ENCODE measurements around the gene CDH4. TPM values are rescaled to one million over a fixed set of nuclear protein-coding genes. Genes with fewer than 3 reads are reported as not detected.

The CDH4 gene
- total RNA-seq, 1 experiment from 2014 or later, result not detected

DNA sequence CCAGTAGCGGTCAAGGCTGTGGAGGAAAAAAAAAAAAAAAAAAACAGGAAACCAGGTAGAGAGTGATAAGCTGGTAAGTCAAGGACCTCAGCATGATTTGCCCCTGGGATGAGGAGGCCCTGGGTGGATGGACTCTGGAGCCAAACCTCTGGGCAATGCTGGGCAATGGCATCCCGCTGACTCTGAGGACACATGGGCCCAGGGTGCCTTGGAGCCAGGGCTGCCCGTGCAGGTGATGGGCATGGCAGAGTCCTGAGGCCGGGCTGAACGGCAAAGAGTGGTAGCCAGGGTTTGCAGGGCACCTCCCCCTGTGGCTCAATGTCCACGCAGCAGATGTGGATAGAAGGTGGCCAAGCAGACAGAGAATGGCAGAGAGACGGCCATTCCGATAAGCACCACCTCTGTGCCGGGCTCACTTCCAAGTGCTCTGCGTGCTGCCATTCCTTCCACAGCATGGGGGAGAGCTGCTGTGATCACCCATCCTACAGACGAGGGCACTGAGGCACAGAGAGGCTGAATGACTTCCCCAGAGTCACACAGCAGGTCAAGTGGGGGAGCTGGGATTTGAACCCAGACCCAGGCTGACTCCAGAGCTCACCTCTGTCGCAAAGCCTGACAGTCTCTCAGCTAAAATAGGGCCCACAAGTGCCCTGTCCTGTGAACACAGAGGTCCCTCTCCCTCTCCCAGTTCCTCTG, 353.9 kb downstream of the CDH4 start:
- Histone ChIP-seq H3K4me1 (ENCODE audit: low read length) (no peaks in the 10 kb centered on the region), H3K36me3 (ENCODE audit: insufficient read depth, low read length) (no peaks in the 10 kb centered on the region), H3K9me2 (replicated peaks; ENCODE audit: insufficient read depth, low read length) (no peaks in the 10 kb centered on the region), H3K27me3 (ENCODE audit: low read length) (no peaks in the 10 kb centered on the region), H3K9ac (ENCODE audit: low read length) (no peak overlapping the region), H3K79me2 (ENCODE audit: low read length) (no peaks in the 10 kb centered on the region), H3K27ac (ENCODE audit: low read length) (no peak overlapping the region), H3K4me3 (ENCODE audit: low read length) (no peak overlapping the region), H4K20me1 (ENCODE audit: insufficient read depth, low read depth, low read length) (peaks cover 4% of the 10 kb centered on the region; the same call in 1 of the 2 replicates), H3K4me2 (ENCODE audit: low read depth, low read length, poor library complexity, severe bottlenecking) (no peak overlapping the region), H2AFZ (ENCODE audit: low read length) (no peak overlapping the region), H3K9me3 (ENCODE audit: low read length) (no peaks in the 10 kb centered on the region)
- DNase-seq, result no peak

DNA sequence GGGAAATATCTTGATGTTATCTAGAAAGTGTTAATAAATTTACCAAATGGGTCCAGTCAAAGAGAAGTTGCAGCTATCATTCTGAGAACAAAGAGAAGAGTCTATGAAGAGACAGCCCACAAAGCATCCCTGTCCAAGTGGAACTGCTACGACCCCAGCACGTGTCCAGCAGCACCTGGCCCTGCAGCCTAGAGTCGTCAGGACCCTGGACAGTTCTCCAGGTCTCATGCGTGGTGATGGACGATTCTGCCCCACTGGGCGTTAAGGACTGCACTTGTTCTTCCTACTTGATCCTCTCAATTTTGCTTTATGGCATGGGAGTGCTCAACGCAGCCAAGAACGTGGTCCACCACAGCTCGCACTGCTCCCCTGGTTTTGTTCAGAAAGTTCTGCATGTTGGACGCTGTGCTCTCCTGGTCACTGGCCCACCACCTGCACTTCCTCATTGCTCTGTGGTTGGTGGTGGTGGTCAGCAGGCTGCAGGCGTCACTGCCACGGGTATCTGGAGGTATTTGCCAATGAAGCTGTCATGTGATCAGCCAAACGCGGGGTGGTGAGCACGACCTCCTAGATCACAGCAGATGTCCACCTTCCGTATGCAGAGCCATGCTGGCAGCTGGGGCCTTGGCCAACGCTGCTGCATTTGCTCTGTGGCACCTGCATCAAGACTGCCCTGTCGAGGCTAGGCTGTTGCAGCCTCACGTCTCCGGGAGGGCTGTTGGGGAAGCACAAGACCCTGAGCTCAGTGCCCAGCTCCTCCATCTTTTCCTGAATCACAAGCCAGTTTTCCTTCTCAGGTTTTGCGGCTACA, 356.4 kb downstream of the CDH4 start:
- Histone ChIP-seq H3K27me3 (ENCODE audit: low read length) (no peaks in the 10 kb centered on the region), H3K4me3 (ENCODE audit: low read length) (no peak overlapping the region), H3K9me3 (ENCODE audit: low read length) (peaks cover 7% of the 10 kb centered on the region; the same call in 1 of the 2 replicates), H4K20me1 (ENCODE audit: insufficient read depth, low read depth, low read length) (peaks cover 4% of the 10 kb centered on the region; the same call in 1 of the 2 replicates), H3K4me2 (ENCODE audit: low read depth, low read length, poor library complexity, severe bottlenecking) (no peak overlapping the region), H3K9ac (ENCODE audit: low read length) (no peak overlapping the region), H3K79me2 (ENCODE audit: low read length) (no peaks in the 10 kb centered on the region), H3K4me1 (ENCODE audit: low read length) (no peaks in the 10 kb centered on the region), H2AFZ (ENCODE audit: low read length) (no peak overlapping the region), H3K36me3 (ENCODE audit: insufficient read depth, low read length) (no peaks in the 10 kb centered on the region), H3K9me2 (replicated peaks; ENCODE audit: insufficient read depth, low read length) (no peaks in the 10 kb centered on the region), H3K27ac (ENCODE audit: low read length) (no peak overlapping the region)
- DNase-seq, result no peak

DNA sequence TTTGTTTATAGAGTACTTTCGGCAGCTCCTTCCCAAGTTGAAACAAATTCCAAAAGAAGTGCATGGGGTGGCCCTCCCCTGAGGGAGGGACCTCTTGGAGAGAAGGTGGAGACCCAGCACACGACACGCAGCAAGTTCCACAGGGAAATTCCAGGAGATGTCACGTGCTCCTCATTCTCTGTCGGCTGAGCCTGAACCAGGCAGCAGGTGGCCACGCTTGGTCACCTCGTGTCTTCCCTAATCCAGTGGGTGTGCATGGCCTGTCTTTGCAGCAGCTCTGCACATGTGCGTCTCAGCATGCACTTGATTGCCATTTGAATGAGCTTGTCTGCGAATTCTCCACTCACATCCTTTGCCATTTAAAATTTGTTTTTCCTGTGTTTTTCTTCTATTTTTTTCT, 357.4 kb downstream of the CDH4 start:
- Histone ChIP-seq H3K36me3 (ENCODE audit: insufficient read depth, low read length) (no peaks in the 10 kb centered on the region), H3K79me2 (ENCODE audit: low read length) (no peaks in the 10 kb centered on the region), H4K20me1 (ENCODE audit: insufficient read depth, low read depth, low read length) (peaks cover 4% of the 10 kb centered on the region; the same call in 1 of the 2 replicates), H3K9me3 (ENCODE audit: low read length) (peaks cover 7% of the 10 kb centered on the region; the same call in 1 of the 2 replicates), H3K9me2 (replicated peaks; ENCODE audit: insufficient read depth, low read length) (no peaks in the 10 kb centered on the region), H2AFZ (ENCODE audit: low read length) (no peak overlapping the region), H3K4me1 (ENCODE audit: low read length) (no peaks in the 10 kb centered on the region), H3K27ac (ENCODE audit: low read length) (no peak overlapping the region), H3K9ac (ENCODE audit: low read length) (no peak overlapping the region), H3K27me3 (ENCODE audit: low read length) (no peaks in the 10 kb centered on the region), H3K4me3 (ENCODE audit: low read length) (no peak overlapping the region), H3K4me2 (ENCODE audit: low read depth, low read length, poor library complexity, severe bottlenecking) (no peak overlapping the region)
- DNase-seq, result no peak

DNA sequence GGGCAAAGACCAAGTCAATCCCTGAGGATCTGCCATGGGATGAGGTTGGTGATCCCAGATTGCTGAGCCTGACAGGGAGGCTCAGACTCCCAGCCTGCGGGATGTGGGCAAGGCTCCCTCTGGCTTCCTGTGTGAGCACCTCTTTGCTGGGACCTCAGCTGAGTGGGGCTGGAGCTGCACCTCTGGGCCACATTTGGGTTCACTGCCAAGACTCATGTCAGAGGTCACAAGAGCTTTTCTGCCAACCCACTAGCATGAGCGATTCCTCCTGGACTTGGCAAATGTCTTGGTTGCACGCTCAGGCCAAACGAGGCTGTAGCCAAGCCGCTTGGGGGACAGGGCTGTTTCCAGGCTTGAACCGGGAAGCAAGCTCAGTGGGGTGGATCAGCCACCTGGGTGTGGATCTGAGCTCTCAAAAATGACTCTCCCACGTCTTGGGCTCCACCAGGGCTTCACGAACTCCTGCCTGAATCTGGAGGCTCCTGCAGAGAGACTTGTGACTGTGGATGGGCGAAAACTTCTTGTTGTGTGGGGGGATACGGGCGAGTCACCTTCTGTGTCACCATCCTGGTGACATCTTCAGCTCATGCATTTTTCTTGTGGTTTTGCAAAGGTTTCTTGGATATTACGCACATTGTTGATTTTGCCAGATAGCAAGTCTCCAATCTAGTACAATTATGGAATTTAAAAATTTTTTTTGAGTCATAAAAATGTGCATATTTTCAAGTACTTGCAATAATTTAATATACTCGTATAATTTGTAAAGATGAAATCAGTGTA, 359.5 kb downstream of the CDH4 start:
- H3K9me3 ChIP-seq (ENCODE audit: low read length), result peaks cover 7% of the 10 kb centered on the region; the same call in 1 of the 2 replicates
- H3K9ac ChIP-seq (ENCODE audit: low read length), result no peak overlapping the region
- H3K27me3 ChIP-seq (ENCODE audit: low read length), result no peaks in the 10 kb centered on the region
- DNase-seq, result no peak
- H3K27ac ChIP-seq (ENCODE audit: low read length), result no peak overlapping the region
- no peak overlapping the region for H2AFZ ChIP-seq (ENCODE audit: low read length)
- H4K20me1 ChIP-seq (ENCODE audit: insufficient read depth, low read depth, low read length), result peaks cover 4% of the 10 kb centered on the region; the same call in 1 of the 2 replicates
- no peak overlapping the region for H3K4me3 ChIP-seq (ENCODE audit: low read length)
- H3K9me2 ChIP-seq (replicated peaks; ENCODE audit: insufficient read depth, low read length), result no peaks in the 10 kb centered on the region
- H3K36me3 ChIP-seq (ENCODE audit: insufficient read depth, low read length), result no peaks in the 10 kb centered on the region
- H3K4me1 ChIP-seq (ENCODE audit: low read length), result no peaks in the 10 kb centered on the region
- no peak overlapping the region for H3K4me2 ChIP-seq (ENCODE audit: low read depth, low read length, poor library complexity, severe bottlenecking)
- H3K79me2 ChIP-seq (ENCODE audit: low read length), result no peaks in the 10 kb centered on the region

- Histone ChIP-seq H3K9me3 (ENCODE audit: low read length) (peaks cover 7% of the 10 kb centered on the region; the same call in 1 of the 2 replicates), H3K4me1 (ENCODE audit: low read length) (no peaks in the 10 kb centered on the region), H3K9ac (ENCODE audit: low read length) (no peak overlapping the region), H3K79me2 (ENCODE audit: low read length) (no peaks in the 10 kb centered on the region), H3K4me3 (ENCODE audit: low read length) (no peak overlapping the region), H4K20me1 (ENCODE audit: insufficient read depth, low read depth, low read length) (no peaks in the 10 kb centered on the region), H2AFZ (ENCODE audit: low read length) (no peak overlapping the region), H3K27me3 (ENCODE audit: low read length) (no peaks in the 10 kb centered on the region), H3K27ac (ENCODE audit: low read length) (no peak overlapping the region), H3K4me2 (ENCODE audit: low read depth, low read length, poor library complexity, severe bottlenecking) (no peak overlapping the region), H3K36me3 (ENCODE audit: insufficient read depth, low read length) (no peaks in the 10 kb centered on the region), H3K9me2 (replicated peaks; ENCODE audit: insufficient read depth, low read length) (no peaks in the 10 kb centered on the region)
- DNase-seq, result no peak
Measured at GRCh38 chr20:61613917-61614705, 362.1 kb downstream of the CDH4 start.

DNA sequence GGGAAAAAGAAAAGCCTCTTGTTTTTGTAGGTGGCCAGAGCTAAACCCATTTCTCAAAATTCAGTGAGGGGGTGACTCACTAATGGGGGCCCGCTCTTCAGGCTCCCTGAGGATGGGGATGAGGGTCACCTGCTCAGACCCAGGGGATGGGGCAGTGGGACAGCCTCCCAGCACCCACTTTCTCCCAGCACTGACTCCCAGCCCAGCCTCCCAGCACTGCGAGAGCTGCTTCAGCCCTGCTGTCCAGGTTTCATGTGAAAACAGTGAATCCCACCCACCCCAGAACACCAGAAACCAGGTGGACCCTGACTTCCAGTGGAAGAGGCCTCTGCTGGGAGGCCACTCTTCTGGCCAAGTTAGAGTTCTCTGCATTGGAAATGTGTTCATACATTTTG, 362.6 kb downstream of the CDH4 start:
- Histone ChIP-seq H3K4me3 (ENCODE audit: low read length) (no peak overlapping the region), H3K27me3 (ENCODE audit: low read length) (no peaks in the 10 kb centered on the region), H3K27ac (ENCODE audit: low read length) (no peak overlapping the region), H3K9me2 (replicated peaks; ENCODE audit: insufficient read depth, low read length) (no peaks in the 10 kb centered on the region), H3K36me3 (ENCODE audit: insufficient read depth, low read length) (no peaks in the 10 kb centered on the region), H3K9ac (ENCODE audit: low read length) (no peak overlapping the region), H3K9me3 (ENCODE audit: low read length) (peaks cover 7% of the 10 kb centered on the region; the same call in 1 of the 2 replicates), H3K79me2 (ENCODE audit: low read length) (no peaks in the 10 kb centered on the region), H3K4me2 (ENCODE audit: low read depth, low read length, poor library complexity, severe bottlenecking) (no peak overlapping the region), H2AFZ (ENCODE audit: low read length) (no peak overlapping the region), H4K20me1 (ENCODE audit: insufficient read depth, low read depth, low read length) (no peaks in the 10 kb centered on the region), H3K4me1 (ENCODE audit: low read length) (no peaks in the 10 kb centered on the region)
- no peak for DNase-seq

GRCh38 chr20:61615806-61616205, 363.7 kb downstream of the CDH4 start:
- Histone ChIP-seq H2AFZ (ENCODE audit: low read length) (no peak overlapping the region), H3K27me3 (ENCODE audit: low read length) (no peaks in the 10 kb centered on the region), H3K9ac (ENCODE audit: low read length) (no peak overlapping the region), H3K4me2 (ENCODE audit: low read depth, low read length, poor library complexity, severe bottlenecking) (no peak overlapping the region), H3K4me3 (ENCODE audit: low read length) (no peak overlapping the region), H3K4me1 (ENCODE audit: low read length) (no peaks in the 10 kb centered on the region), H3K9me2 (replicated peaks; ENCODE audit: insufficient read depth, low read length) (no peaks in the 10 kb centered on the region), H4K20me1 (ENCODE audit: insufficient read depth, low read depth, low read length) (no peaks in the 10 kb centered on the region), H3K36me3 (ENCODE audit: insufficient read depth, low read length) (no peaks in the 10 kb centered on the region), H3K27ac (ENCODE audit: low read length) (no peak overlapping the region), H3K9me3 (ENCODE audit: low read length) (peaks cover 7% of the 10 kb centered on the region; the same call in 1 of the 2 replicates), H3K79me2 (ENCODE audit: low read length) (no peaks in the 10 kb centered on the region)
- no peak for DNase-seq

All from Karpas-422 (cell line).